Endometrial microvascular endothelial cells (primary cell): Measurements from ENCODE around the gene OR51B6. TPM values are rescaled to one million over a fixed set of nuclear protein-coding genes. Genes with fewer than 3 reads are reported as not detected.
"Not testable (repeated sequence)": the region's sequence is repeated elsewhere in the genome, so short reads cannot be mapped to it uniquely, and the experiment has no call there.

ENCODE experiments used
- in situ Hi-C: cut with HindIII; loops from 2 replicates; pipeline ENCODE4 v1.10.0; 2017; ENCODE audit warnings: low sequenced_read_pairs, low pct_unique_long_range_greater_than_20kb; ENCODE audit errors: inconsistent ontology term
- total RNA-seq: library from RNA; depleted of rRNA; stranded (reverse); fragments of >200 nt; gene quantifications from one replicate; pipeline ENCODE4 v1.2.3, GENCODE V29; 2015; ENCODE audit errors: inconsistent ontology term

Gene OR51B6
- total RNA-seq, 1 donor from 2014 or later = not detected

- in situ Hi-C loops = no loop called here
These were observed 10.8 kb downstream of the OR51B6 start for GRCh38 chr11:5362017-5362625.

GRCh38 chr11:5363679-5364078, 12.4 kb downstream of the OR51B6 start:
- in situ Hi-C loops = no loop called here

- in situ Hi-C loops = no loop called here
These were observed 12.9 kb downstream of the OR51B6 start for GRCh38 chr11:5364214-5364613.

- in situ Hi-C loops = not testable (repeated sequence)
These were observed 15.1 kb downstream of the OR51B6 start for GRCh38 chr11:5366365-5366764.

GRCh38 chr11:5366856-5367255, 15.5 kb downstream of the OR51B6 start:
- in situ Hi-C loops = no loop called here

GRCh38 chr11:5367448-5368074, 16.3 kb downstream of the OR51B6 start:
- in situ Hi-C loops = no loop called here

- in situ Hi-C loops = no loop called here
These were observed 17.3 kb downstream of the OR51B6 start for GRCh38 chr11:5368502-5369043.

- in situ Hi-C loops = no loop called here
These were observed 18.5 kb downstream of the OR51B6 start for GRCh38 chr11:5369789-5370188.

GRCh38 chr11:5380740-5381342, 29.5 kb downstream of the OR51B6 start:
- in situ Hi-C loops = no loop called here

- in situ Hi-C loops = no loop called here
These were observed 32.3 kb downstream of the OR51B6 start, which contains the start of gene OR51M1 for GRCh38 chr11:5383576-5383975. Gene OR51M1 (plus strand): TSS chr11:5383812. CDS start chr11:5389399, 5,587 bp downstream.

- in situ Hi-C loops = no loop called here
These were observed 33.0 kb downstream of the OR51B6 start for GRCh38 chr11:5384335-5384734.

- in situ Hi-C loops = no loop called here
These were observed 38.9 kb downstream of the OR51B6 start for GRCh38 chr11:5390210-5390609.

GRCh38 chr11:5394091-5394490, 42.8 kb downstream of the OR51B6 start:
- in situ Hi-C loops = no loop called here

- in situ Hi-C loops = no loop called here
These were observed 47.6 kb downstream of the OR51B6 start for GRCh38 chr11:5398936-5399335.

Other genes starting within 250 kb of the OR51B6 start
- not detected for gene OR52A5, start 213.2 kb upstream of the OR51B6 start, total RNA-seq
- gene OR52A1, start 196.8 kb upstream of the OR51B6 start, total RNA-seq = not detected
- gene OR51V1, start 150.8 kb upstream of the OR51B6 start, total RNA-seq = not detected
- not detected for gene HBB, start 124.4 kb upstream of the OR51B6 start, total RNA-seq
- not detected for gene HBD, start 117.0 kb upstream of the OR51B6 start, total RNA-seq
- gene HBG1, start 101.7 kb upstream of the OR51B6 start, total RNA-seq = not detected
- gene HBG2, start 96.7 kb upstream of the OR51B6 start, total RNA-seq = not detected
- gene HBE1, start 81.6 kb upstream of the OR51B6 start, total RNA-seq = not detected
- not detected for gene OR51B4, start 49.6 kb upstream of the OR51B6 start, total RNA-seq
- gene OR51B2, start 27.2 kb upstream of the OR51B6 start, total RNA-seq = not detected
- not detected for gene OR51B5, start 8.0 kb upstream of the OR51B6 start, total RNA-seq
- not detected for gene OR51M1, start 32.3 kb downstream of the OR51B6 start, total RNA-seq
- not detected for gene OR51Q1, start 70.6 kb downstream of the OR51B6 start, total RNA-seq
- gene OR51I1, start 90.0 kb downstream of the OR51B6 start, total RNA-seq = not detected
- not detected for gene OR51I2, start 97.8 kb downstream of the OR51B6 start, total RNA-seq
- gene OR52D1, start 137.2 kb downstream of the OR51B6 start, total RNA-seq = not detected
- not detected for gene UBQLN3, start 158.4 kb downstream of the OR51B6 start, total RNA-seq
- gene UBQLNL, start 165.2 kb downstream of the OR51B6 start, total RNA-seq = not detected
- gene OR52H1, start 197.0 kb downstream of the OR51B6 start, total RNA-seq = not detected
- gene OR52B6, start 229.4 kb downstream of the OR51B6 start, total RNA-seq = not detected
- 9.7 TPM for gene TRIM6, start 245.1 kb downstream of the OR51B6 start, total RNA-seq